Inflammatory macrophage (primary cell): ENCODE measurements around the gene RASGRF2.
A peak's percentile ranks its signal among the peaks of the same experiment; 100 is the strongest.

ENCODE experiments used
- DNase-seq, 2 donors: peaks; one replicate each; pipeline ENCODE4 v3.0.0-alpha.2; 2020 to 2022

The RASGRF2 gene

DNA sequence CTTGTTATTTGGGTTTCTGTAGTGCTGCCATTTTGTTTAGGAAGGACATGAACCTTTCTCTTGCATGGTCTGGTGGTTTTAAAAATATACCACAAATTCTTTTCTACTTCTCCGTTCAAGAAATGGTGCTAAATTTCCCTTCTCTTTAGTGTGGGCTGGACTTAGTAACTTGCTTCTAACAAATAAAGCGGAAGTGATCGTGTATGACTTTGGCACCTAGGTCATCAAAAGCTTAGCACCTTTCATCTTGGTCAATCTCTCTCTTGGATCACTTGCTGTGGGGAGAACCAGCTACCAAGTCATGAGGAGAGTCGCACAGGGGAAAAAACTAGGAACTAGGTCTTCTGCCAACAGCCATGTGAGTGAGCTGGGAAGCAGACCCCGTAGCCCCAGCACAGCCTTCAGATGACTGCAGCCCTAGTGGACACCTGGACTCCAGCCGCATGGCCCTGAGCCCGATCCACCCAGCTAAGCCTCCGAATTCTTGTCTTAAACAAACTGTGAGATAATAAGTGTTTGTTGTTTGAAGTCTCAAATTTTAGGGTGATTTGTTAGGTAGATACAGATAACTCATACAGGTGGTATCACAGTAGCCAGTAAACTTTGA is 185.3 kb downstream of the RASGRF2 start:
- no peak for DNase-seq

DNA sequence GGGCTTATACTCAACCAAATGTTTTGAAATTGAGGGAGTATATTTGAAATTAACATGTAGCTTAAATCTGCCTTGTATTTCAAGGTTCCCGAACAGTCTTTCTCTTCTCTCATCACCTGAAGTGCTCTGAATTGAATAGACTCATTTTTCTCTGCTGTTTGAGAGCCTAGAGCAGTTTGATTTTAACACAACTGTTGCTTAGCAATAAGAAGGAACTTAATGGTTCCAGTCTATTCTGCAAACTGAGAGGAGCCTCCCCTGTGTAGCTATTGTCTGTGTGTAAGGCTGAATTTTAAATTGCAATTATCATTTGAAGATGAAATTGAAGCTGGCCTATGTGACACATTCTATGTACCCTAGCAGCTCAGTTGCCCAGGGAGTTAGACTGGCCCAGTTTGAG is 185.9 kb downstream of the RASGRF2 start:
- DNase-seq, result no peak

DNA sequence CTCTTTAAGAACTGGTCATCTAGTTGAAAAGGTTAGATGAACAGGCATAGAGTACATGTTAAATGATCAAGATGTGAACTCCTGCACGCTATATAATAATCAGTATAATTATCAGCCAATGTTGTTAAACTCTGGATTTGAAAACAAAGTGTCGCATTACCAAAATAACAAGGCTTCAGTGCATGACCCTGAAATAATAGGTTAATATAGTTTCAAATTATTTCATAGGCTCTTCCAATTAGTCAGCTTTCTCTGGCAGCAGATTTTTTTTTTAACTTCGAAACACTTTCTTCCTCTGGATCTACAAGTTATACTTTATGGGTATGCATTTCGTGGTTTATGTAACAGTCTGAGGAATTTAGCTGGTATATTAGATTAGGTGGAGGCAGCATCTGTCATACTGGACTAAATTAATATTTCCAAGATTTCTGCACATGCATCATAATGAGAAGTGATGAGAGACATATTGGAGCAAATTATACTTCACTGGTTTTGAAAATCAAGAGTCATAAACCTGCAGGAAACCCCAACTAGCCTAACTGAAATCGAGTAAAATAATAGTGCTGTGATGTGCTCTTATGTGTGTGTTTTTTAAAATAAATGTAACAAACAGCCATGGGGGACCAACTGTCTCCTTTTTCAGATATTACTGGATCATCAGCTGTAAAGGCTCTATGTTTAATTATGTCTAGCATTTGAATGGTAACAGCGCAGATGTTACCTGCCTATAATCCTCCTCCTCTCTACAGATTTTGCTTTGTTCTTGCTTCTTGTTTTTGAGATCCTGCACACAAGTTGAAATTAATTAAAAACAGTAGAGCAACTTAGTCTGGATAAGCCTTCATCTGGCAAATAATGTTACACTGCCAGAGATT is 187.1 kb downstream of the RASGRF2 start:
- no peak for DNase-seq

DNA sequence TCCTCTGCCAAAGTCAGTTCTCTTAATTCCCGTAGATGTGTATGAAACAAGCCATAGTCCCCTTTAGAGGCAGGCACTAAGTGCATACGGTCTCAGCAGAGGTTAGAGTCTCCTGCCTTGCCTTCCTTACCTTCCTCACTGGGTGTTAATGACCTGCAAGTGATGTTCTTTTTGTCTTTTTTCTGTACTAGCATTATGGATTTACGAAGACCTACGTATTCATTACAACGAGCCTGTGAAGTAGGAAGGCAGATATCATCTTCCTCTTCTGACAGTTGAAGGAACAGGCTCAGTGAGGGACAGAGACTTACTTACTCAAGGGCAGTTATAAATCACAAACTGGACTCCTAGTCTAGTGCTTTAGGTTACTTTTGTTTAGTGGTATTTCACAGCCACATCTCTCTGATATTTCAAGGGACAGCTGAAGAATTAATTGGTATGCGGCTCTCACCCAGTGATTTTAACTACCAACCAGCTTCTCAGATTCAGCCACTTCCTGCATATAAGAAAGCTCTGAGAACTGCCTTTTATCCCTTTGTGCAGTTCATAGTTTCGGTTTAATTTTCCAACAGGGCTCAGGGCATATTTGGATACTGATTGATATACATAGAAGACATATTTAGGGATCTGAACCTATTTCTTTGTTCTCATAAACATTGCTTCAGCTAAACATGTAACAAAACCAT is 187.9 kb downstream of the RASGRF2 start:
- no peak for DNase-seq

DNA sequence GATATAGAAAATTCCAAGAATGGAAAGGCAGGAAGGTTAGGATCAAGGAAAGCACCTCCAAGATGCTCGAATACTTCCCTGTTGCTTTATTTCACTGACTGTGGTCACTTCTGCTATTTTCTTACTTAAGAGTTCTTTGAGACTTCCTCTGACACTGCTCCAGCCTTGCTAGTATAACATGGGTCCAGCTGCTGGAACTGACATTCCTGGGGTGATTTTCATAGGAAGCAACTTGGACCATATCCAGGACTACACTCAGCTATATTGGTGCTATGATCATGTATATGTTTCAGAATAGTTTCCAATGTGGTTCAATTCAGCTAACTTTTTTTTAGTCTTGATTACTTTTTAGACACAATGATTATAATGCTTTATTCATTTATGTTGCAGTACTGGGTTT is 191.4 kb downstream of the RASGRF2 start:
- peak in 1 of 2 donors; percentile 5 for DNase-seq

DNA sequence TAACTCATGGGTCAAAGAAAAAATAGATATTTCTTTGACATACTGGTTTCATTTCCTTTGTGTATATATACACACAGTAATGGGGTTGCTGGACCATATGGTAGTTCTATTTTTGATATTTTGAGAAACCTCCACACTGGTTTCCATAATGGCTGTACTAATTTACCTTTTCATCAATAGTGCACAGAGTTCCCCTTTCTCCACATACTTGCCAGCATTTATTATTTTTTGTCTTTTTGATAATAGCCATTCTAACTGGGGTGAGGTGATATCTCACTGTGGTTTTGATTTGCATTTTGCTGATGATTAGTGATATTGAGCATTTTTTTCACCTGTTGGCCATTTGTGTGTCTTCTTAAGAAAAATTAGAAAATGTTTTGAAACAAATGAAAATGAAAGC is 194.6 kb downstream of the RASGRF2 start:
- DNase-seq, result no peak

DNA sequence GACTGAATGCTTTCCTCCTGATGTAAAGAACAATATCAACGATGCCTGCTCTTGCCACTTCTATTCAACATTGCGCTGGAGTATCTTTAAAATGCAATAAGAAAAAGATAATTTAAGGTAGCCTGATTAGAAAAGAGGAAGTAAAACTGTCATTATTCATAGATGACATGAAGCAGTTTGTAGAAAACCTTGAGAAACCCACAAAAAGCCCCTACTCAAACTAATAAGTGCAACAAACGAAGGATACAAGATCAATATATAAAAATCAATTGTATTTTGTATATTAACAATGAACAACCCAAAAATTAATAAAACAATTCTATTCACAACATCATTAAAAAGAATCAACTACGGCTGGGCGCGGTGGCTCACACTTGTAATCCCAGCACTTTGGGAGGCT is 196.6 kb downstream of the RASGRF2 start:
- DNase-seq, result no peak

DNA sequence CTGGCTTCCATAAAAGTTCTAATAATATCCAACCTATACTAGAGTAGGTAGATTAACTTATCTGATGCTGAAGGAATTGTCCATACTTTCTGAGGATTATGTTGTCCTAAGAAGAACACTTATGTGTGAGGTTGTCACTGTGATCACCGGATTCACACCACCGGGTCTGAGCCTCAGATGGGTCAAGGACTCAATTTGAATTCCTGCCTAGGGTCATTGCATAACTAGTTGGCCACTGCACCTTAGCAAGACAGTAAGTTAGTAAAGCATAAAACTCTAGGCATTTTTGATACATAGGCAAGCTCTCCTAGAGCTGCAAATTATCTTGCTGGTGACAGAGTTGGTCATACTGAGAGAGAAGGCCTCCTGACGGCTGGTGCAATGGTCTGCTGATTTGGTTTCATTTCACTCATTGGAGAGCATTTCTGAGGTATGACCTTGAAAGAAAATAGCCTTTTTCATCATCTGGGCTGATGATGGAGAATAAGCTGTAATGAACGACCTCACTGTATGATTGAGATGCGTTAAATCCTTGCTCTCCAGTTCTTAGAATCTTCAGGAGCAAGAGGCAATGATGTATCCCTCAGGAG is 200.9 kb downstream of the RASGRF2 start:
- DNase-seq, result no peak

DNA sequence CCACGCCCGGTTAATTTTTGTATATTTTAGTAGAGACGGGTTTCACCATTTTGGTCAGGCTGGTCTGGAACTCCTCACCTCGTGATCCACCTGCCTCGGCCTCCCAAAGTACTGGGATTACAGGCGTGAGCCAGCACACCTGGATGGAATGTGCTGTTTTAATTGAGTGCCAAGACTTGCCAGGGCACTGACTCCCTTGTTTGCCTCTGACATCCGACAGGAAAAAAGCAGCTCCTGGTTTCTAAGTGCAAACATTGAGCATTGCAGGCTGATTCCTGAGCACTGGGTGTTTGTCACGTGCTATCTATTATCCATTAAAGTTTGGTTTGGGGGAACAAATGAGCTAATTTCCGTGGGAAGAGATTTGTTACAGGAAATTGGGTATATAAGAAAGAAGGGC is 202.3 kb downstream of the RASGRF2 start:
- no peak for DNase-seq

DNA sequence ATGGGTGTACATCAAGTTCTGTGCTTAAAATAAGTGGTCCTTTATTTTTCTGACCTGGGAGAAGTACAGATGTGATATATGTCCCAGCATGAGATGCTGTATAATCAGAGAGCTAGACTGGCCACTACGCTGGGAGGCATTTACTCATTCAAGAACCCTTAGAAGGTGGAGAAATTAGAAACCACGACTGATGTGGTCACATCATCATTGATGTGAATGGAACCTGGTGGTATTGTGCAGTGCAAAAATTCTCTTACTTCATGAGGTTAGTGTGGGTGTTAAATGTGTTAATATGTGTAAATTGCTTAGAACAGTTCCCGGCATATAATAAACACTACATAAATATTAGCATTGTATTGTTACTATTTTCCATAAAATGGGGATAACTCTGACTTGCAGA is 203.5 kb downstream of the RASGRF2 start:
- no peak for DNase-seq

DNA sequence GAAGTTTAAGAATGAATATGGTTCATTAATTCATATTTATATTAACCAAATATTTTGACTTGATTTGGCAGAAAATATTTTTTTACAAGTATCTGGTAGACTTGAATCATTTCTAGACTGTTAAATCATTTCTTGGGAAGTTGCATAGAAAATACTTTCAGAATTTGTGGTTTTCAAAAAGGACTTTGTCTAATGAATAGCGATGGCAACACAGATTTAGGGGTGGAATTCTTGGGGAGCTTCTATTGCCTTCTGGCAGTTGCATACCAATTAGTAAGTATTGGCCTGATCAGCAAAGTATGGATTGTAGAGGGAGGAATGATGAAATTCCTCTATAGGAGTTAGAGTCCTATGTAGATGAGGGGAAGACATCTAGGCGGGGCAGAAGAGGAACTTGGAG is 204.3 kb downstream of the RASGRF2 start:
- DNase-seq, result no peak

DNA sequence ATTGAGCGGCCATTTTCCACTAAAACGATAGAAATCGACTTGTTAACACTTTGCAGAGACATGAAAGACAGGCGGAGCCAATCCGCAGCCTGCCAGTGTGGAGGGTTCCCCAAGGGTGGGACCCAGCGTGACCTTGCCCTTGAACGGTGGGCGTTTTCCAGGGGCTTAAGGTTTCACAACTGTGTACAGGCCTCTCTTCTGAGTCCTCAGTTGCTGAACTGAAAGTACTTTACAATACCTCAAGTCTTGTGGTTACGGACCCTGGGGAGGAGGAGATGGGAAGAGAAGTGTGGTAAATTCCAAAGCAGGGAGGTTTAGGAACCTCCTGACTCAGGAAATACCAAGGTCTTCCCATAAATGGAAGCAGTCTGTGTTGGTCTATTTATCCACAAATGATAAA is 204.8 kb downstream of the RASGRF2 start:
- DNase-seq, result no peak

DNA sequence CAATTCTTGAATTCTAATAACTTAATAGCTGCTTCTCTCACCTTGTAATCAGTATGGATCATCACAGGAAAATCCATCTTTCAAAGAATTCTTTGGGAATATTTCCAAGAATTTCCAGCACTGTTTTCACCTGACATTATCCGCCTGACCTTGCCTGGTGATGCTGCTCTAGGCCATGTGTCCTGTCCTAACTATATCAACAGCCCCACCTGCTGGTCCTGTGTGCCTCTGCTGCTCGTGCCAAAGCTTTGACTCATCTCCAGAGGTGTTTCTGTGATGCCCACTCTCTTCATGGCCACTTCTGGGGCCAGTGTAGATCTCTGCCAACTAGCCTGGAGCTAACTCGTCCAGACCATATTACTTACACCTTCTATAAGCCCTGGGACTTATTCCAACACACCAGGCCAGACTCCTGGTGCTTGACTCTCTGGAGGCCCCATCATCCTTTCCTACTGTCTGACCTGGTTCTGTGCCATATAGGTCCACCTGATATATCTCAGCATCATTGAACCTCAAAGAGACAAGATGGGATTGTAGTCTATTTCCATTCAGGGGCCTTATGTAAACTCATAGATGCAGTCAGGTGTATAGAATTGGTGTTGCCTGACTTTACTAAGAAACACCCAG is 205.4 kb downstream of the RASGRF2 start:
- DNase-seq, result peak; percentile 16 to 37

DNA sequence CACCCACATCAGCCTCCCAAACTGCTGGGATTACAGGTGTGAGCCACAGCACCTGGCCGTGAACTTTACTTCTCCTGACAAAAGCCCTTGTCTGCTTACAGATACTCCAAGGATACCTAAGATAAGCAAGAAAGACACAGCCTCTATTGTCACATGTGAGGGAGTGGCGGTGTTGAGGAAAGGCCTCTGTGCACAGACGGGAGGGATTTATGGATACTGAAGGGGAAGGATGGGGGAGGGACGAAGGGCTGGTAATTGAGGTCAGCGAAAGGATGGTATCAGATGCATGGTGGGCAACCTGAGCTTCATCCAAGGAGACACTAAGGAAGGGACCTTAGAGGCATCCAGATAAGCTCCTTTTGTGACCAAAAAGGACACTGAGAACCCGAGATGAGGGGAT is 206.3 kb downstream of the RASGRF2 start:
- DNase-seq, result no peak

DNA sequence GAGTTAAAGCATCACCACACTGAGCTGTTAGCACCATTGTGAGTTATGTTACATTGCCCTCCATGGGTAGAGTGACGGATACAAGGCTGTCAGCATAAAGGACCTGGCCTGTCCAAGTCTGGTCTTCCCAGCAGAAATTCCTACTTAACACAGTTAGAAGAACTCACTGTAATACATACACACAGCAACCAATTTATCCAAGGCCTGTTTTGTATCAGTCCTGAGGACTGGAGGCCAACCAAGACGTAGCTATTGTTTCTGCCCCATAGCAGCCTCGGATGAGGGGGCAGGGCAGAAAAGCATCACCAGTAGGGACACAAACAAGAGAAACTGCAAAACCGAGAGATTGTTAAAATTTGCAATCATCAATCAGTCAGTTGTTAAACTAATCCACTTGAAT is 206.9 kb downstream of the RASGRF2 start:
- DNase-seq, result no peak

DNA sequence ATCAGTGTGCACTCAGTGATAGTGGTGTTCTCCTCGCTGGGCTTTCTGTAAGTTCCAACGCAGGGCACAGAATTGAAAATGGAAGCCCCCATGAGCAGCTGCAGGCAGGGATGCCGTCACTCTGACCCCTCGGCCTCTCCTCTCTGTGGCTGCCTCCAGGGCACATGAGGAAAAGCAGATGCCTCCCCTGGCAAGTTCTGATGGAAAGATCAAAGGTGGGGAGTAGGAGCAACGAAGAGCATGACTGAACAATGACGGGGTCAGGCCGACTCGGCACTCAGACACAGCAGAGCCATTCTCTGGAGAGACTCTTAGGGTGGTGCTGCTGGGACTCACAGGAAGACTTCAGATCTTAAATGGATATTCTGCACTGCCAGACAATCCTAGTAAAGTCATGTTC is 207.4 kb downstream of the RASGRF2 start:
- DNase-seq, result no peak

DNA sequence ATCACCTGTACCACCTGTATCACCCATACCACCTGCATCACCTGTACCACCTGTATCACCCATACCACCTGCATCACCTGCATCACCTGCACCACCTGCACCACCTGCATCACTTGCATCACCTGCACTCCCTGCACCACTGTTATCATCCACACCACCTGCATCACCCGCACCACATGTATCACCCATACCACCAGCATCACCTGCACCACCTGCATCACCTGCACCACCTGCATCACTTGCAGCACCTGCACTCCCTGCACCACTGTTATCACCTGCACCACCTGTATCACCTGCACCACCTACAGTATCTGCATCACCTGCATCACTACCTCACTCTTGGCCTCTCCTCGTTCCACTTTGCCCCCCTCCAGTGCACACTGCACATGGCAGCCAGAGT is 209.8 kb downstream of the RASGRF2 start:
- DNase-seq, result no peak

DNA sequence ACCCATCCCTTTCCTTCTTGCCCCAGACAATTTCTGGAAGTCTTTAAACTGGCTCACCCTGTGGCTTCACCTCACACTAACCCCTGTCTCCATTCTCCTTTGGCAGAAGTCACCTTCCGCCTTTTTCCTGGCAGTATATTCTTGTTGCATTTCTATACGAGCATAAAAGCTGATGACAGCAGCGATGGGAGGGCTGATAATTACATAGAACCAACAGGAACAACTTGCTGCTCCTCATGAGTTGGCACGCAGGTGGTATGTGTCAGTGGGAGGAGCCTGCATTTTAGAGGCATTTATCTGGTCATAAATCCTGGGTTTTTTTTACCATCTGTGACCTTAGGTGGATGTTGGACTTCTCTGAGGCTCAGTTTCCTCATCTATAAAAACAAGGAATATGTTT is 211.6 kb downstream of the RASGRF2 start:
- DNase-seq, result no peak

DNA sequence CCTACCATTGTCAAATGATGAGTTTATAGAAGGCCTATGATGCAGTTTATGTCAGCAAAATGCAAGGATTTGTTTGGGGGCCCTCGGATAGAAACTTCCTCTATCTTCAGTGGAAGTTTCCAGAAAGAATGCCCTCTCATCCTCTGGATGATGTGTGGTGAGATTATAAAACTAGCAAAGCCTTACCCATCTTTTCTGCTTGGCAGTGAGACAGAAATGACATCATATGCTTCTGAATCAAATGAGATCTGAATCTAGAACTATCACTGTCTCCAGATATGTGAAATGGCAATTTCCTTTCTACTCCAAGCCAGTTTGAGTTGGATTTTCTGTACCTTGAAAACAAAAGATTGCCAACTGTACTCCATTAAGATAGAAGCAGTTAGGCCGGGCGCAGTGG is 212.5 kb downstream of the RASGRF2 start:
- no peak for DNase-seq

DNA sequence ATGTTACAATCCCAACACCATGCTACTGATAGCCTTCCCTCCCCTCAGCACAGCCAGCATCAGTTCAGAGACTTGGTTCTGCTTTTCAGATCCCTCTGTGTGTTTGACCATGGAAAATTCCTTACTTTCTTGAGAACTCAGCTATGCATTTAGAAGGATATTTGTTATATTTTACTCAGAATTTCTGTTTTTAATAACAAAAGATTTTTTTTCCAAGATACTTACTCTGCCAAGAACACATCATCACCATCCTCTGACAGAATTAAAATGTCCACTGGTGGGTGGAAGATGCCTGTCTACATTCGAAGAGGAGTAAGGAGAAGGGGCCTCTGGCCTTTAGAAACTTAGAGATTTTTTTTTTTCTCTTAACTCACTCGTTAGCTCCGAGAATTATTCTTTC is 216.9 kb downstream of the RASGRF2 start:
- no peak for DNase-seq

DNA sequence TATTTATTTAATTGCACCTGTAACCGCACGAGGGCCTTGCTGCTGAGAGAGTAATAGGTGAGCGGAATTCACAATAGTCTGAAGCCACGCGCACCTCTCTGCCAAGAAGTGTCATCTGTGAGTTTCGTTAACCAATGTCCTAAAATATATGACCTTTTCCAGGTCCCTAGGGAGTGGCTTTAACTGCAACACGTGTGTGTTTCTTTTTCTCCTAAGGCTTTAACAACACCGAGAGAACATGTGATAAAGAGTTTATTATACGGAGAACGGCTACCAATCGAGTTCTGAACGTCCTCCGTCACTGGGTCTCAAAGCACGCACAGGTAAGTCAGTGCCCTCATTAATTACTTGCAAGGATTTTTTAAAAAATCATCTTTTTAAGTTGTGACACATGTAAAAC is 219.8 kb downstream of the RASGRF2 start:
- DNase-seq, result no peak

DNA sequence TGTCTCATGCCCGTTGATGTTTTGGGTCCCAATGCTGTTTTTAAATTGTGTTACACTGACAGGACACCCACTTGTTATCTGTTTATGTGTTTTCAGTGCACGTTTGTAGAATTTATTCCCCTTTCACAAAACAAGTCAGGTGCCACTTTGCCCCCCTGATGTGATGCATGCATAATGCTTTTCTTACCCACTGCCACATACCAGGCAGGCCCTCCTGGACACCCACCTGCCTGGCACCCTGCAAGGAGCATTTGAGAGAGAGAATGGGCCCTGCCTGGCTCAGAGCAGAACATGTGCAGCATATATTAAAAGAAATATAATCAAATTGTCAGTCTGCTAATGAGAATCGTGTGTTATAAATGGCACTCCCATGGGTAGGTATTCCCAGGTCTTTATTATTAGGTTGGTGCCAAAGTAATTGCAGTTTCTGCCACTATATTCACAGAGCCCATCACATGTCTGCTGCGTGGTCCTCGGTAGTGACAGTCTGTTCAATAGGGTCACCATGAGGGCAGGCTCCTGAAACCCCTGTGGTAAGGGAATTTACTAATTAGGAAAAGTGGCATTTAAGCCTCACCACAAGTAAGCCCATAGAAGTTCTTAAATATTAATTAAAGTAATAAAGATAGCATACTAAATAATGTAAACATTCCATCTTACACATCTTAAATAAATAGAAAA is 220.8 kb downstream of the RASGRF2 start:
- no peak for DNase-seq
